TTC549 (cell line): ENCODE measurements around the gene IRAK1.

Experiments used
- FAIRE-seq: peaks from 2 replicates; lab custom pipeline; 2012; peaks lifted over from hg19 to GRCh38; lab: Jason Lieb, UNC

The IRAK1 gene

DNA sequence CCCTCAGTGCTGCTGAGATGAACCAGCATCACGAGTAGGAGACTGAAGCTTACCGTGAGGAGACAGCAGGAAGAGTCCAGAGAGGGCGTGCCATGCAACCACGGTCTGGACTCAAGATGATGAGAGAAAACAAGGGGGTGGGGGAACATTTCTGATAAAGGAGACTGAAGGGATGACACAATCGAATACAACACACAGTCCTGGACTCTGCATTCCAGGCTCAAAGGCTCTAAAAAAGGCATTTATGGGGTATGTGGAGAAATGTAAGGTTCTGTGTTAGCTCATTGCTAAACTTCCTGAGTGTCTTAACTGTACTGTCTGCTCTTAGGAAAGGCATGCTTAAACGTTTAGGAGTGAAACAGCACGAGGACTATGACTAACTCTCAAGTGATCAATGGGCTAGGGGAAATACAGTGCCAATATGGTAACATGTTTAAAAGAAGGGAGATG is 20.6 kb upstream of the IRAK1 start:
- FAIRE-seq: no peak

DNA sequence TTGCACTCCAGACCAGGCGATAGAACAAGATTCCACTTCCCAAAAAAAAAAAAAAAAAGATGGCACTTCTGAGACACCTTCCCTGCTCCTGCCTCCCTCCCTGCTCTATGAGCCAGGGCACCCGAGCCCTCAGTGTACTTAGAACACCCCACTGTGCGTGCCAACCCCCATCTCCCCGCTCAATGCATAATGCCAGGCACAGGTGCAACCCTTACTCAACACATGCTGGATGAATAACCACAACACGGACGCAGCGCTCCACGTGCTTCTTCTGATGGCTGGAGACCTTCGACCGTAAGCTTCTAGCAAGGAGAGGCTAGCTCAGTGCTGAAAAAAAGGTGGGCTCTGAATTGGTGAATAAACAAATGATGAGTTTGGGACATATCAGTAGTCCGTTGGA is 19.9 kb upstream of the IRAK1 start:
- no peak for FAIRE-seq

DNA sequence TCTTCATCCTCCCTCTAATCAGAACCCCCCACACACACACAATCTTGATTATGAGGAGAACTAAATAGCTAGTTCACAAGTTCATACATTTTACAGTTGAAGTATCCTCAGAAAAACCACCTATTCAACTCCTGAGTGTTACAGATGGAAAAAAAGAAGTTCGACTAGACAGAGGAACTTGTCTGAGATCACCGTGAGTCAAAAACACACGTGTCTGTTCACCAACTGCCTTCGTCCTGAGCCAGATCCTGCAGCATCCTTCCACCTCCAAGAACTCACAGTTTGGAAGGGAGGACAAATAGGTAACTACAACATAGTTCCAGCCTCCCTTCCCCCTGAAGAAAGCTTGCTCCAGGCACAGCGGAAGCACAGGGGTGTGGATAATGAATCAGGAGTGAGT is 19.0 kb upstream of the IRAK1 start:
- FAIRE-seq: no peak

DNA sequence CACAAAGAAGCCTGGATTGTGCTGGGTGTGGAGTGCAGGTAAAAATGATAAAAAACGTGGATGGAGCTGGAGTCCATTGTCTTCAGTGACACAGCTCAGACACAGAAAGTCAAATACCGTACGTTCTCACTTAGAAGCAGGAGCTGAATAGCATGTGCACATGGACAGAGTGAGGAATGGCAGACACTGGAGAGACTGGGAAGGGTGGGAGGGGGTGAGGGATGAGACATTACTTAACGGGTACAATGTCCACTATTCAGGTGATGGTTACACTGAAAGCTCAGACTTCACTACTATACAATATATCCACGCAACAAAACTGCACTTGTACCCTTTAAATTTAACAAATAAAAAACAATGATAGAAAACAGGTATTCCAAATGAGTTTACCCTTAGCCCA is 18.1 kb upstream of the IRAK1 start:
- no peak for FAIRE-seq

DNA sequence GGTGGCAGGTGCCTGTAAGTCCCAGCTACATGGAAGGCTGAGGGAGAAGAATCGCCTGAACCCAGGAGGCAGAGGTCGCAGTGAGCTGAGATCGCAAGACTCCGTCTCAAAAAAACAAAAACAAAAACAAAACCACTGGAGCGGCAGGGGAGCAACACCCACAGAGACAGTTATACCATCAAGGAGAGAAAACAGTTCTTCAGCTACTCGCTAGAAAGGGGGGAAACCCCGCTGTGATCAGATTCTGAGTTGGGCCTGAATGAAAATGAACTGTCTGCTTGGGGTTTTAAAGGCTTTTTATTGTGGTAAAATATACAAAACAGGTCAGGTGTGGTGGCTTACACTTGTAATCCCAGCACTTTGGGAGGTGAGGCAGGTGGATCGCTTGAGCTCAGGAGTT is 16.8 kb upstream of the IRAK1 start:
- FAIRE-seq: no peak

DNA sequence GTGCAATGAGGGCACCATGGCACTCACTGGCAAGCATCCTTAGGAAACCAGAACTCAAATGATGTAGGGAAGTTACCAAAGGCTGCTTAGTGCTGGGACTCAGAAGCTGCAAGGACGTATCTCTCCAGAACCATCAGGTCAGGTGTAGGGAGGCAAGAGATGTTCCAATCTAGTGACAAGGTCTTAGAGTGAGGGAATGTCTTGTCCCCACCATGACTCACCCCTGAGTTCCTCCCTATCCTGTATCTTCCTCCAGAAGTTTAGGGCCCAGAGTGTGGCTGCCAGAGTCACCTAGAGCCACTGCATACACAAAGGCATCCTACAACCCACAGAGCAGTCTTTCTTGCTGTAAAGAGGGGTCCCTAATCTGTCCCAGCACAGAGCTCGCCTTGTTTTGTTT is 14.1 kb upstream of the IRAK1 start:
- FAIRE-seq: no peak

DNA sequence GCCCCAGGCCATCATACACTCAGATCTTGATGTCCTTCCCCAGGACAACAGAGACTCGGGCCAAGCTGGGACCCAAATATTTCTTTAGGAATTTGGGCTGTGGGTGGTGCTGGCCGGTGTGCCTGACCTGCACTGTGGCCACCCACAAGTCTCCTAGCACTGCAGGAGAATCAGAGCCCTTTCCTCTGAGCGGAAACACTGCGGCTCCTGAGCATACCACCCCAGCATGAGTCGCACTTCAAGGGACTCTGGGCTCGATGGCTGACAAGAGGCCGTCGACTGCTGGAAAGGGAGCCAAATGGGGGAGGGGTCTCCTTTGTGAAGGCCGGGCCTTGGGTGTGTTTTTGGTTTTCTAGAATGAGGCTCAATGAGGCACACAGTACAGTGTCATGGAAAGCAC is 13.0 kb upstream of the IRAK1 start:
- no peak for FAIRE-seq

DNA sequence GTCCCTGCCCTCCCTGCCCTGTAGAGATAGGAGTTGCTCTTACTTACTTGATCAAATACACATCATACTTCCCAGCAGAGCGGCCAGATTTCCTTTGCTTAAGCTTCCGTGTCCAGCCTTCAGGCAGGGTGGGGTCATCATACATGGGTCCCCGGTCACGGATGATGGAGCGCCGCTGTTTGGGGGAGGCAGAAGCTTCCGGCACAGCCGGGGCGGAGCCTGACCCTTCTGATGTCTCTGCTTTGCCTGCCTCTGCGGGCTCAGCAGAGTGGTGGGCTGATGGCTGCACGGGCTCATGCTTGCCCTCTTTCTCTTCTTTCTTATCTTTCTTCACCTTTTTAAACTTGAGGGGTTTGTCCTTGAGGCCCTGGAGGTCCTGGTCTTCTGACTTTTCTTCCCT is 12.5 kb upstream of the IRAK1 start:
- FAIRE-seq: no peak

DNA sequence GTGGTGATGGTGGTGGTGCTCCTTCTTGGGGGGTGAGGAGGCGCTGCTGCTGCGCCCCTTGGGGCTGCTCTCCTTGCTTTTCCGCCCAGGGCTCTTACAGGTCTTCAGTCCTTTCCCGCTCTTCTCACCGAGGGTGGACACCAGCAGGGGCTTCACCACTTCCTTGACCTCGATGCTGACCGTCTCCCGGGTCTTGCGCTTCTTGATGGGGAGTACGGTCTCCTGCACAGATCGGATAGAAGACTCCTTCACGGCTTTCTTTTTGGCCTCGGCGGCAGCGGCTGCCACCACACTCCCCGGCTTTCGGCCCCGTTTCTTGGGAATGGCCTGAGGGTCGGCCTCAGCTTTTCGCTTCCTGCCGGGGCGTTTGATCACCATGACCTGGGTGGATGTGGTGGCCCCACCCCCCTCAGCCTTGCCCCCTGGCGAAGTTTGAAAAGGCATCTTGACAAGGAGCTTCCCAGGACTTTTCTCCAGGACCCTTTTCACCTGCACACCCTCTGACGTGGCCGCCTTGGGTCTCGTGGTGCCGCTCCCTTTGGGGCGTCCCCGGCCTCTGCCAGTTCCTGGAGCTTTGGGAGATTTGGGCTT is 11.1 kb upstream of the IRAK1 start:
- FAIRE-seq: no peak

DNA sequence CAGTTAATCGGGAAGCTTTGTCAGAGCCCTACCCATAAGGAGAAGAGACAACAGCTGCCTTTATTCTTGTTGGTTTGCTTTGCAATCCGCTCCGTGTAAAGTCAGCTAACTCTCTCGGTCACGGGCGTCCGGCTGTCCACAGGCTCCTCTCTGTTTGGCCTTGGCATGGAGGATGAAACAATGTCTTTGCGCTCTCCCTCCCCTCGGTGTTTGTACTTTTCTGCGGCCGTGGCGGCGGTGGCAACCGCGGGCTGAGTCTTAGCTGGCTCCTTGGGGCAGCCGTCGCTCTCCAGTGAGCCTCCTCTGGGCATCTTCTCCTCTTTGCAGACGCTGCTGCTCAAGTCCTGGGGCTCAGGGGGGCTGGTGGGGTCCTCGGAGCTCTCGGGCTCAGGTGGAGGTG is 10.6 kb upstream of the IRAK1 start:
- no peak for FAIRE-seq

DNA sequence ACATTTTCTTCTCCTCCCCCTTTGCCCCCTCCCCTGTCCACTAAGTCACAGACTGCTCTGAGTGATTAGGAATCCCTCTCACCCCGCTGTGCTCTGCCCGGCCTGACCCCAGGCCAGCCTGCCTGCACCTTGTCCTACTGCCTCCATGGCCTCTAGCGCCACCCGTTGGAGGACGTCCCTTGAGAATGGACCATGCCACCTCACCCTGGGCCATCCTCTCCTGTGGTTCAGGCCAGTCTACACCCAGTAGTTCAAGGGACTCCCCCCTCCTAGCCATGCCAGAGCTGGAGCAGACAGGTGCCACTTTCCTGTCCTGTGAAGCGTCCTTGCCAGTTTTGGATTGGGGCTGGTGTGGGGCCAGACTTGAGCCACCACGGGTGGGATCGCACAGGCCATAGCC is 9.7 kb upstream of the IRAK1 start:
- no peak for FAIRE-seq

DNA sequence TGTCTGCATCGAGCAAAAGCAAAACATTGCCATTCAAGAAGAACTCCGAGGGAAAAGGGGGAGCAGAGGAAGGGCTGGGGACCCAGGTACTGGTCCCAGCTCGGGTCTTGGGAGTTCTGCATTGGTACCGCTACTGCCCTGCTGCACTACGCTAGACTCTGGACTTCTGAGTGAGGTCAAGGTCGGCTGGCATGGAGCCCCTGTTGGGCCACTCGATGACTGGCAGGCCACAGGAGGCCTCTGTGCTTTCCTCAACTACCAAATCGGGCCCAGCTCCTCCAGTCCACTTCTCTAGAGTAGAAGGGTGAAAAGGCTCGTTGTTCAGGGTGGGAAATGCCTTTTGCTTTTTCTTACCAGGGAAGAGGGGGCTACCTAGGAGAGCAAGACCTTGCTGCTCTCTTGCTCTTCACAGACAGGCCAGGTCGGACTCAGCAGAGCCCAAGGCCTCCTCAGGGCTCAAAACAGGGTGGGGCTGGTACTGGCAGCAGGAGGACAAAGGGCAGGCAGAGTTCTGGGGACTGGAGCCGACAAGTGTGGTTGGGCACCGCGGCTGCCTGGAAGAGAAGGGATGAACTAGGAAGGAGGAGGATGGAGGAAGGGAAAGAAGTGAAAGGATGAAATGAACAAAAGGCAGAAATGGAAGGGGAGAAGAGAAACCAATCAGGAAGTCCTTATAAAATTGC is 8.9 kb upstream of the IRAK1 start:
- no peak for FAIRE-seq

DNA sequence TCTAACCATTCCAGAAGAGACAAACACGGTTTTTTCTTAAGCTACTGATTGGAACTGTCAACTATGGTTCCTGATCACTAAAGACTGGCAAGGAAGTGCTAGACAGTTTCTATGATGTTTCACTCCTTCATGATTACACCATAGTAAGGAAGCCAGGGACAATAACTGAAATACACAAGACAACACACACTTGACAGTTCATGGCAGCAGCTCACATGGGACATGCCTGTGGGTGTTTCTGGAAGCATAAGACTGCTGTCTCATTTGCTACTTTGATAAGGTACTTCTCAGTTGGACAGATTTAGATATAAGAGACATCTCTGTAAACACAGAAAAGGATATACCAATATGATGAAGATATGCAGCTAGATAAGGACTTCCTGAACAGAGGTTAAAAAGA is 8.3 kb upstream of the IRAK1 start:
- FAIRE-seq: no peak

DNA sequence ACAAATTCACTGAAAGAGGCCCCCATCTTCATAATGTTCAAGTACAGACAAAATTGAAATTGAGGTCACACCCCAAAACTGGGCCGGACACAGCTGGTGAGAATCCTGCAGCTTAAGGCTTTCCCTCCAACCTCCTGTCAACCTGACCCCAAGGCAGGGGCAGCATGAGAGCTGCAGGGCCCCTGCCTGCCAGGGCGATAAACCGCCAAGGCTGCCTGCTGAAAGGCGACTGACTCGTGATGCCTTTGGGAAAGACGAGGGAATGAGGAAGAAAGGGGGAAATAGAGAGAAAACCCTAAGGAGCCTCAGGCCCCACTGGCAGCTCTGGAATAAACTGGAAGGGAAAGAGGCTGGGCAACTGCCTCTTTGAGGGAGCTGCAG is 7.3 kb upstream of the IRAK1 start:
- no peak for FAIRE-seq

DNA sequence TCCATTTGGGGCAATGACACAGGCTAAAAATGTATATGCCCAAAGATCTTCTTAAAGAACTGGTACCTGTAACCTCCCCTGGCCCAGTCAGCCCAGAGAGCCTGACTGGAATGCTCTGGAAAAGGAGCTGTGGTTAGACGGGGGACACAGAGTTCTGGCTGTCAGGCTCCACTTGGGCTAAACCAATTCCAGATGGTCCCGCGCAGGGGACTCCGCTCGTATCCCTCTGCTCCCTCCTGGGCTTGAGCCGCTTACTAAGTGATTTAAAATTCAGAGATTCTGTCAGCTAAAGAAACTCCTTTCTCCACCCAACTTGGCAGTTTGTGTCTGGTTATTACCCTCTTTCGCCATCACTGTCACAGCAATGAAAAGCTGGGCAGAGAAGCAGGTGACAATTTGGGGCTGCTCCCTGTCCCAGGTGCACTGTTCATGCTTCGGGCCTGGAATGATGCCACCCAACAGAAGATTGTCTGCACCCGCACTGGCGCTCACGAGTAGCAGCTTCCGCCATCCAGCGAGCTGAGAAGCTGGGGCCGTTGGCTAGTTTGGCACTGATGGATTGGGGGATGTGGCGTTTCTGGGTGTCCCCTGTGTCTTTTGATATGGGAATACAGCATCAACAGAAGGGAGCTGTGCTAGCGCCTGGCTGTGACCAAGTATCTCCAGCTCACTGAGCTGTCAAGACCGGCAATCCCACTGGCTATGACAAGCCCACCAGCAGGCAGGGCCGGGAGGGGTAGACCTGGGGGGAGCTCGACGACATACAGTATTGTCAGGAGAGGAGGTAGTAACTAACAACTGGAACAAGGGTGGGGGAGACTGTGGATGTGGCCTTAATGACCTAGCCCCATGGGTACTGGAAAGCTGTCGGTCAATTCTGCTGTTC is 6.7 kb upstream of the IRAK1 start:
- no peak for FAIRE-seq

DNA sequence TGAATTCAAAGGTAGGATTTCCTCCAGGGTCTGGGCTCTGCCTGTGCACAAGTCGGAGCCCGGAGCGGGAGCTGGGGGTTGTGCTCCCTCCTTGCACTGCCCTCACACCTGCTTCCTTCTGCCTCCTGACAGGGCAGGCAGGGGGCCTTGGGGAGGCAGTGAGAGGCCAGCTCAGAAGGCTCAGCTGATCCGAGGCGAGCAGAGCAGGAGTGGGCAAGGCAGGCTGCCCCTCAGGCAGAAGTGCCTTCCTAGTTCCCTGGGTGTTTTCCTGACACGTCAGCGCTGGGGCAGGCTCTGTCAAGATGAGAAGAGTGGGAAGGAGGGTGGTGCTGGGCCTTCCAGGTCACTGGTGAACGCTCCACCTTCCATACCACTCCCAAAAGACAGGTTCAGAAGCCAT is 5.5 kb upstream of the IRAK1 start:
- FAIRE-seq: no peak

DNA sequence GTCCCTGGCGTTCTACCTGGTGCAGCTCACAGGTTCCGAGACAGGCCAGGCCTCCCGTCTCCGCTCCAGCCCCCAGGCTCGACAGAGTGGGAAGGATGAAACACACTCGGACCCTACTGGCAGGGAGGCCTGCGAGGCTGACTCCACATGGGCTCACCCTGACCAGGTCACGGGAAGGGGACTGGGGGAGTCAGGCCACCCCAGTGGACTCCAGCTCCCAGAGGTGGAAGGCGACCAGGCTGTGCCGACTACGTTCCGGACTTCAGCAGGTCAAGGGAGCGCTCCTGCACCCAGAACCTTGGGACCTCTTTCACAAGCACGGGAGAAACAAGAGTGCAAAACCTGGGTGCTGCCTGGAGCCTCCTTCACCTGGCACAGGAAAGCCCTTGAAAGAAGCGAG is 4.6 kb upstream of the IRAK1 start:
- FAIRE-seq: no peak

DNA sequence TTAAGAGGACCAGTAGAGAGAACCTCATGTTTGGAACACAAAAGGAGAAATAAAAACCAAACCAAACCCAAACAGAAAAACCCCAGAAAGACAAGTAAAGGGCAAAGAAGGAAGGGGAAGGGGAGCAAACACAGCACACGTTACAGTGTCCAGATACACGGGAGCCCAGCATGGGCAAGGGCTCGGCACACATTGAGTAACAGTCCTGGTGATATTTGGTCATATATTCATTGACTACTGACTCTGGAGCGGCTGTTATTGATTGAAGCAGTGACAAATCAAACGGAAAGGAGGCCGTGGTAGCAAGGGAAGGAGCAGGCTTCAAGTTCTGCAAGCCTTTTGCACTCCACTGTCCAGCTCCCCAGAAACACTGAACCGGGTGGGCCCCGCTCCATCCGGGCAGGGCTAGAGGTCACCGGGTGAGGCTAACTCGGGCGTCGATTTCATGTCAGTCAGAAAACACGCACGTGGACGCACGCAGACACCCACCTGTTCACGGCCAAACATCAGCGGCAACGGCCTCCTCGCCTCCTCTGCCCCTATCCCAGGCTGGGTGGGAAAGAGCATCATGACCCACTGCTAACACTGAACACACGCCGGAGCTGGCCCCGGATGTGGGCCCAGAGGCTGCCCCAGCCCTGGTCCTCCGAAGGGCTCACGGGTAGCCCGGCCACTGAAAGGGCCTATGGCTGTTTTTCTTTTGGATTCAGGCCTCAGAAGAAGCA is 3.7 kb upstream of the IRAK1 start:
- no peak for FAIRE-seq

DNA sequence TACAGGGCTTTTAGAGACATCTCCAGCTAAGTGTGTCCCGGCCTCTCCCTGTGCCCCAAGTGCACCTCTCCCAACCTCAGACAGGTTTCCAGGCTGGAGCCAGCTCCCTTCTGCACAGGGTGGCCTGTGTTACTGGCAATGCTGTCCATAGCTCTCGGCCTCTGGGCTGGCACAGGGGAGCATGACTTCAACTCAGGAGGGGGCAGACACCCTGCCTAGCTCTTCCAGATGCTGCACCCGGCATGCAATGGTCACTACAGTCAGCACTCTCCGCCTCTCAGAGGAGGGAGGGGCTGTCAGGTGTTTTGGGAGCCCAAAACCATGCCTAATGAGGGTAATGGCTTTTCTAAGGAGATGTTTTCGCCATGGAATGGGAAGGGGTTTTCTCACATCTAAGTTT is 2.4 kb upstream of the IRAK1 start:
- no peak for FAIRE-seq

DNA sequence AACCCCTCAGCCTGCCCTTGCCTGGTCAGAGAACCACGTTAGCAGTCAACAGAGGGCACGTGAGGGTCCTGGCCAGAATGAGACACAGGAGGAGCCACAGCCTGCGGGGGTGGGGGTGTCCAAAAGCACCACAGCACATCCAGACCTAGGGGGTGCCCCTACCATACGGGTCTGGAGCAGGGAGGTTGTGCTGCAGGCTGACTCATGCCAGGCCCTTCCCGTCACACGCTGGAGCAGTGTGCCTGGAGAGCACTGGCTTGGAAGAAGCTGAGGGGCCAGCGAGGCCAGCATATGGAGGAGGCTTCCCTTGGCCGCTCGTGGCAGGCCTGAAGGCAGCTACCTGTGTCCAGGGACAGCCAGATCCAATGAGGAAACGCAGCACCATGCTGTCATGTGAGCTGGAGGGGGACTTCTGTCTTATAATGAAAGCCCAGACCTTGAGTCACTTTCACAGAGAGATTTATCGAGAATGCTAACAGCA is 1.5 kb upstream of the IRAK1 start:
- no peak for FAIRE-seq

DNA sequence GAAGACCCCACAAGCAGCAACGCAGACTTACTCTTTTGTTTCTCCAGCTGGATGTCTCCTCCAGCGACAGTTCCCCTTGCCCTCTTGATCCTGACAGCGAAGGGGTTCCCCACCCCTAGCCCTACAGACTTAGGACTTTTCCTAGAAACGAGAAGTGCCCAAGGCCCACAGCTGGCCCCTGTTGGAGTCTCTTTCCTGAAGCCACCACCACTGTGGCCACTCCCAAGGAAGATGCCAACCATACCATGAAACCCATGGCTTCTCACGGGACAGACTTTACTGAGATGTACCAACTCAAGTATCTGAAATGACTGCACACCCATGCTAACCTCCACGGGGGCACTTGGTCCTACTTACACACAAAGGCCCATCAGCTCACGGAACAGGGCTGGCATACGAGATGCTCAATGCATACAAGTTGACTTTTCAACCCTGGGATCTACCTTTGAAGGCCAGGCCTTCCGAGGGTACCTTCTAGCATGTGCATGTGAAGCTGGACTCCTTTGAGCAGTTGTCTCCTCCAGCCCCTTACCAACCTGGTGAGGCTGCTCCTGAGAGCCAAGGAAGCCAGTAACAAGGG is 924 bp upstream of the IRAK1 start:
- no peak for FAIRE-seq

DNA sequence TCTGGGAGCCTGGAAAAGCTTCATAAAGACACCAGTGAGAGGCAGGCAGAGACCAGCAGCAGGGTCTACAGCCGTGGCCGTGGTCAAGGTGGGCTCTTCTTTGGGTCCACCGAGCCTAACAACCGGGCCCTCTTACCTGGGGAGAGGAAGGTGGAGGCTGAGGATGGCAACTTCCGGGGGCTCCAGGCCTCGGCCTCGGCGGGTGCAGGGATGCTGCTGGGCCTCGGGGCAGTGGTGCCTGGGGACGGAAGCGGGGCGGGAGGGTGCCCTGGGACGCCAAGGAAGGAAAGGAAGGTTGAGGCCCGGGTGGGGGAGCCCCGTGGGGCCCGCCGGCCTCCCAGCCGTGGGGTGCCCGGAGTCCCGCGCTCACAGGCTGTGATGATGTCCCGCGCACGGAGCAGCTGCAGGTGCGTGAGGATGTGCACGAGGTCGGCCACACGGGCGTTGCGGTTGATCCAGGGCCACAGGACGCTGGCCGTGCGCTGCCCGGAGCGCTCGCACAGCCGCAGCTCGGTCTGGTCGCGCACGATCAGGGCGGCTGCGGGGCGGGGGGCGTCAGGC is 561 bp downstream of the IRAK1 start:
- FAIRE-seq: no peak
